IPS-18c (cell line): ENCODE data around the gene SSR4.
"Not testable (repeated sequence)": the region's sequence is repeated elsewhere in the genome, so short reads cannot be mapped to it uniquely, and the experiment has no call there.

ENCODE experiments used
- H3K4me3 ChIP-seq: 2 replicates; pipeline ENCODE4 v1.7.0; 2013; ENCODE audit warnings: low read depth, mild to moderate bottlenecking, low read length, moderate library complexity; ENCODE audit not compliant: insufficient read depth
- H3K9me3 ChIP-seq: one replicate; pipeline ENCODE4 v1.6.1; 2013; ENCODE audit warnings: mild to moderate bottlenecking, low read length, moderate library complexity; ENCODE audit not compliant: control insufficient read depth, insufficient read depth

Gene SSR4

DNA sequence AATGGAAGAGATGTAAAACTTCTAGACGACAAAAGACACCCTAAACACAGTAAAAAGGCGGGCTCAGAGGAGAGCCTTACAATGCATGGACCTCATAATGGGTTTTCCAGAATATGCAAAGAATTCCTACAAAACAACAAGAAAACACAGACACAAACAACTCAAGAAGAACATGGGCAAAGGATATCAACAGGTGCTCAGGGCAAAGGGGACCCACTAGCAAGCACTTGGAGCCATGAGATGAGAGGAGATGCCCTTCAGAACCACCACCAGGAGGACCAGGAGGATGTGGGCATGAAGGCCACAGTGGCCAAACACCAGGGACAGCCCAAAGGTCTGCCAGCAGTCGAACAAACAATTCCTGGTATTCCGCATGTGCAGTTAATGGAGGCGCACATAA lies 18.7 kb downstream of the SSR4 start:
- peaks cover 2% of the 10 kb centered on the region for H3K9me3 ChIP-seq
- H3K4me3 ChIP-seq, result no peak overlapping the region

DNA sequence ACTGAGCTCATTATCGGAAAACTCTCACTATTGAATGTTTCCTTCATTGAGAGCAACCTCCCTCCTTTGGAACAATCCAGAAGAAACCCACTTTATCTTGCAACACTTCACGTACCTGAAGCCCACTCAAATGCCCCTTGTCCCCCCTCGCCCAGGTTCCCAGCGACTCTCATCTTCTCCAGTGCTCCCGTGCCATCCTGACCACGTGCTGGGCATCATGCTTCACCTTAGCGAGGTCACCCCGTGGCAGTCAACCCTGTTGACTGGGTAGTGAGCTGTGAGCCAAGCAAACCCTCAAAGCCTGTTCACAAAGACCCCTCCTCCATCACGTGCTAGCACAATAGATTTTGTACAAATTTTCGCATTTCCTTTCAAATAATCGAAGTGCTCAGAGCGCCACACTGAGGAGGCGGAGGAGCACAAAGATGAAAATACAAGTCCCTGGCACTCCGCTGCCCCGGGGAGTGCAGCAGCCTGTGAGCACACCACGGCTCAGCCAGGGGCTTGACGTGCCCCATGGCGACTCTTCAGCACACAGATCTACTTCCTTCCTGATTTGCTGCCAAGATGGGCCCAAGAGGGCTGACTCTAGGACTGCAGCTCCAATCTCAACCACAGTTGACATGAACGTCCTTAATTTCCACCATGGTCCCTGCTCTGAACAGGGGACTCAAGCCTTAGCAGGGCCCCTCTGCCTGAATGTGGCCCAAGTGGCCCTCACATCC lies 20.3 kb downstream of the SSR4 start:
- H3K4me3 ChIP-seq, result no peak overlapping the region
- H3K9me3 ChIP-seq, result peaks cover 2% of the 10 kb centered on the region

DNA sequence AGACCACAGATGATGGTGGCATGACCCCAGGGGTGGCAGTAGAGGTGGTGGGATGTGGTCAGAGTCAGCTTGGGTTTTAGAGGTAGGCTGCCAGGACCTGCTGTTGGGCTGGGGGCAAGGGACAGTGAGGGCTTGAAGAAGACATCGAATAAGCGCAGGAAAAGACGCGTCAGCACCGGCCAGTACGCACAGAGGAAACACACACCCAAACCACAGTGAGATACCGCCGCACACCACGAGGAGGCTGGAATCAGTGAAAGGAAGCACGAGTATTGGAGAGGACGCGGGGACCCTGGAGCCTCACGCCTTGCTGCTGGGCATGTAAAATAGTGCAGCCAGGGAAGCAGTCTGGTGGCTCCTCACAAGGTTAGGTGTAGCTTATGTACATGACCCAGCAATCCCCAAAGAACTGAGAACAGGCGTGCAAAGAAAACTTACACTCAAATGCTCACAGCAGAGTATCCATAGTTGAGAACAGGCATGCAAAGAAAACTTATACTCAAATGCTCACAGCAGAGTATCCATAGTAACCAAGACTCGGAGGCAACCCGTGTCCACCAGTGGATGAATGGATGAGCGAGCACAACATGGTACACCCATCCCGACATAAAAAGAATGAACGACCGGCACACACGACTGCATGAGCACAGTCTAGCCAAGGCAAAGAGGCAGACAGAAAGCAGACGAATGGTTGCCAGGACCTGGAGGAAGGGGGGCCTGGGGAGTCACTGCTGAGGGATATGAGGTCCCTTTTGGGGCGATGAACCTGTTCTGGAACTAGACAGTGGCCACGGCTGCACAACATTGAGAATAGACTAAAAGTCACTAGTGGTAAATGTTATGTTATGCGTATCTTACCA lies 22.6 kb downstream of the SSR4 start:
- peaks cover 2% of the 10 kb centered on the region for H3K9me3 ChIP-seq

DNA sequence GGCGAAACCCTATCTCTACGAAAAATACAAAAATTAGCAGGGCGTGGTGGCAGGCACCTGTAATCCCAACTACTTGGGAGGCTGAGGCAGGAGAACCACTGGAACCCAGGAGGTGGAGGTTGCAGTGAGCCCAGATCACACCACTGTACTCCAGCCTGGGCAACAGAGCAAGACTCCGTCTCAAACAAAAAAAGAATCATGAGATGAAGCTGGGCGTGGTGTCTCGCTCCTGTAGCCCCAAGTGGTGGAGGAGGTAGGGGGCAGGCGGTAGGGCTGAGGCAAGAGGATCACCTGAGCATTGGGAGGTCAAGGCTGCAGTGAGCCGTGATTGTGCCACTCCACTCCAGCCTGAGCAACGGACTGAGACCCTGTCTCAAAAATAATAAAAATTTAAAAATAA lies 23.6 kb downstream of the SSR4 start:
- not testable (repeated sequence) for H3K4me3 ChIP-seq, H3K9me3 ChIP-seq

More for the DNA sequence above, 22.6 kb downstream of the SSR4 start:
- H3K4me3 ChIP-seq, result no peak overlapping the region

DNA sequence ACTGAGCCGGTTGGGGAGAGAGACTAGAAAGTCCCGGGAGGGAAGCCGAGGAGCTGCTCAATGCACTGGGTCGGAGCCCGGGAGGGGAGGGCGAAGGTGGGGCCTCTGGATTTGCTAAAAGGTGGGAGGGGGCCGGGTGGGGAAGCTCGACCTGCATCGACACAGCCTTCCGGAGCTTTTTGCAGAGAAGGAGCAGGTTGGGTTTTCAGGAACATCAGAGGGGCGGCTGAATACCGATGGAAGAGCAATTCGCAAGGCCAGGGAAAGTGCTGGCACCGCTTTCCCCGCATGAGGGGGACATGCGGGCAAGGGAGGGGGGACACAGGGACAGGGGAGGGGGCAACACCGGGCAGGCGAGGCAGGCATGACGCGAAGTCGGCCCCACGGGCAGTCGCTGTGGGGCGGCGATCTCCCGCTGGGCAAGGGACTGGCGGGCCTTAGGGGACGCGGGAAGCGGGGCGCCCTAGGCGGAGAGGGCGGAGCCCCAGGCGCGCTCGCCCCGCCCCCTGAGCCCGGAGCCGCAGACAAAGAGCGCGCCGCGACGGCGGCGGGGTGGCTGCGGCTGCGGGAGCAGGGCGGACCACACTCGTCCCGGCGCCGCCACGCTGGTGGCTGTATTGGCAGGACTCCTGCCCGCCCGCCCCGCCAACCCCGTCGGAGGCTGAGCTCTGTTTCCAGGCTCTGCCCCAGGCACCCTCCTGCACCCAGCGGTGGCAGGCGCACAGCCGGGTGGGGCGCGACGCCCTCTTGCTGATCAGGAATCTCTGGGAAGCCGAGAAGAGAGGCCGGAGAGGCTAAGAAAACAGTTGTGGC lies 24.3 kb downstream of the SSR4 start:
- peaks cover 9% of the 10 kb centered on the region for H3K9me3 ChIP-seq
- peak overlapping the region; percentile 46 for H3K4me3 ChIP-seq

DNA sequence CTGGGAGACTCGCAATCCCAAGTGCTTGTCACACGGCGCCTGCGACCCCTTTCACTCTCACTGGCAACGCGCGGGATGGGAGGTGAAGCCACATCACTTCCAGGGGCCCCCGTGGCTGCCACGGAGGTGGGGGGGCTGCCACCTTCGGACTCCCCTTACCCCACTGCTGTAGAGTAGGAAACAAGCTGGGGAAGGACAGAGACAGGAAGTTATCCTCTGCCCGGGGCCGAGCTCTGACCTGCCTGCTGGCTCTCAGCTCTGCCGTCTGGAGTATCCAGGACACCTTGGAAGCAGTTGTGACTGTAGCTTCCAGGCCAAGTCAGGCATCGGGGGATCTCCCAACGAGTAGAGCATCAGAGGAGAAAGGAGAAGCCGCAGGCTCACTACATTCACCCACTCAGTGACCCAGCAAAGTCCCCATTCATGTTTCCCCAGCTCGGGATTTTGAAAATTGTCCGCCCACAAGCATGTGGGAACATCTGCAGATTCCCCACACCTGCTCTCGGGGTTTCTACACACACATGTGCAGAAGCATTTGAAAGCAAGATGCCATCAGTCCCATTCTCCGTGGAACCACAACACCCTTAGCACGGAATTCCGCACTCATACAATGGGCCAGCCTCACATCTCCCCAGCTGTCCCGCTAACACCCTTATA lies 25.0 kb downstream of the SSR4 start:
- Histone ChIP-seq H3K4me3 (peak overlapping the region; percentile 26), H3K9me3 (peaks cover 10% of the 10 kb centered on the region)

DNA sequence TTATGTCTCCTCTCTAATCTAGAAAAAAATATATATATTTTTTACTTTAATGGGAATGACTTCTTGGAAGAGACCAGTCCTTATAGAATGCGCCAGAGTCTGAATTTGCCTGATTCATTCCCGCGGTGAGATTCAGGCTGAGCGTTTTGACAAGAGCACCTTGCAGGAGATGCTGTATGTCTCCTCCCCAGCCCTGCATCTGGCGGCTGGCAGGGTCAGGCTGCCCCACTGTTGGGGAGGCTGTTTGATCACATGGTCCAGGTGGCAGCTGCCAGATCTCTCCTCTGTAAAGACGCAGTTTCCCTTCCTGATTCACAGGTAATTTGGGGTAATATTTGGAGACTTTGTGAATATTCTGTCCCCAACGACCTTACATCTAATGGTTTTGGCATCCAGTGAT lies 26.1 kb downstream of the SSR4 start:
- H3K4me3 ChIP-seq, result no peak overlapping the region
- H3K9me3 ChIP-seq, result peaks cover 12% of the 10 kb centered on the region

DNA sequence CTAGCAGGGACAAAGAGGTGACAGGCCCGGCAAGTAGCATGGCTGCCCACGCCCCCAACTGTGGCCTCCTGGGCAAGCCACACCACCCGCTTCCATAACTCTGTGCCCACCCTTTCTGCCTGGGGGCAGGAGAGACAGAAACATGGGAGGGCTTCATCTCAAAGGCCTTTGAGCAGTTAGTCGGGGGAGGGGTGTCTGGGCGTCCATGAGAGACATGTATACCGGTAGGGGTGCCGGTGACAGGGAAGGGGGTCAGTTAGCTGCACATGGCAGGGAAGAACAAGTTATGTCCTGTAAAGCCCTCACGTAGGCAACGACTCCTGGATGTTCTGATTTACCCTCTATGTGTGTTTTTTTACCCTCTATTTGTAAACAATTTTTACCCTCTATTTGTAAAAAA lies 26.6 kb downstream of the SSR4 start:
- H3K4me3 ChIP-seq, result no peak overlapping the region

DNA sequence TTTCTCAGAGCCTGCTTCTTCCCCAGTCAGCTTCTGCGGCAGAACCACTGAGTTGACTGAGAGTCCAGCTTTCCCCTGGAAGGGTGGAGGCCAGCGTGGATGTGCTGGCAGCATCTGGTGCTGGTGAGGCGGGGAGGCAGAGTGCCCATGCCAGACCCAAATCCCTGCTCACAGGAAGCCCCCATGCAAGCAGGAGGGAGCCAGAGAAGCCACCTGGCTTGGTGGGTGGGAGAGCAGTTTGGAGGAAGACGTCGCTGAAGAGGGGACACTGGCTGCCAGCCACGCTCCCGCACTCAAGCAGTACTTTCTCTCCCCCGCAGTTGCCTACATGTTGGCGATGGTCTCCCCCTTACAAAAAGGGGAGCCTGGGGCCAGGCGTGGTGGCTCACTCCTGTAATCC lies 29.9 kb downstream of the SSR4 start:
- H3K4me3 ChIP-seq, result no peak overlapping the region
- H3K9me3 ChIP-seq, result peaks cover 14% of the 10 kb centered on the region

More for the DNA sequence above, 26.6 kb downstream of the SSR4 start:
- peaks cover 14% of the 10 kb centered on the region for H3K9me3 ChIP-seq

DNA sequence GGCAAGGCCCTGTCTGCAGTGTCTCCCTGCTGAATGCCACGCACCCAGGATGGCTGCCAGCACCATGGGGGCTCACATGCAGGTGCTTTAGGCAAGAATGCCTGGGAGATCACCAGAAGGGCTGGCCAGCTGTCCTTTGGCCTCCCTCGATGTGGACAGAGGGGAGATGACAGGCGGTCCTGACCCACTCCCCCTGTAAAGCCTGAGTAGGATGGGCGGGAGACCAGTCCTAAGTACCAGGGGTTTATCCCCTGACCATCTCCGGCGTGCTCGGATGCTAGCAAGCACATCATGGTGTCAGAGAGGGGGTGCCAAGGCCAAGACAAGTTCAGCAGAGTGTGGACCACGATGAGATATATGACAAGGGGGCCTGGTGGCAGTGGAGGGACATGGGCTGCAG lies 30.6 kb downstream of the SSR4 start:
- Histone ChIP-seq H3K9me3 (peaks cover 14% of the 10 kb centered on the region), H3K4me3 (no peak overlapping the region)

DNA sequence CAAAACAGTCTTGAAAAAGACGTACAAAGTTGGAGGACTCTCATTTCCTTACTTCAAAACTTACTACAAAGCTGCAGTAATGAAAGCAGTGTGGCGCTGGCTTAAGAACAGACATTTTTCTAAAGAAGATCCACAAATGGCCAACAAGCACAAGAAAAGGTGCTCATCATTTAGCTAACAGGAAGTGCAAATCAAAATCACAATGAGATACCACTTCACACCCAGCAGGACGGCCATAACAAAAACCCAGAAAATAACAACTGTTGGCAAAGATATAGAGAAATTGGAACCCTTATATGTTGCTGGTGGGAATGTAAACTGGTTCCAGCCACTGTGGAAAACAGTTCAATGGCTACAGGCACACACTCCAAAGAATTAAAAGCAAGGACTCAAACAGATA lies 32.5 kb downstream of the SSR4 start:
- Histone ChIP-seq H3K4me3 (no peak overlapping the region), H3K9me3 (peaks cover 16% of the 10 kb centered on the region)

DNA sequence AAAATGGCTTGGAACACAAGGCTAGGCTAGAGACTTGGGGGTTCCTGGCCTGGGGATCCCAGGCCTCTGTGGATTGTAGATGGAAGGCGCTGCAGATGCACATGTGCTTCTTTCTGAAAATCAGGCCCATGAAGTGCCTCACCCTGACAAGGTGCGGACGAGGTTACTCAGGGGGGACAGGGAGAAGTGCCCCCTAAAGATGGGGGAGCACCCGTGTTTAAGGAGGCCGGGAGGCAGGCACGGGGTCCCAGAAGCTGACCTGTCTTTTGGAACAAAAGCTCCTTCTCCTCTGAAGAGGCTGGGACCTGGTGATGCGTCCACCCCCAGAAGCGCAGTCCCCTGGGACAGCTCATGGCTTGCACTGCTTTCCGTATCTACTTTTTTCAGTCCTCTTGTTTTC lies 33.4 kb downstream of the SSR4 start:
- peaks cover 17% of the 10 kb centered on the region for H3K9me3 ChIP-seq
- peak overlapping the region; percentile 46; the same call in 1 of the 2 replicates for H3K4me3 ChIP-seq

DNA sequence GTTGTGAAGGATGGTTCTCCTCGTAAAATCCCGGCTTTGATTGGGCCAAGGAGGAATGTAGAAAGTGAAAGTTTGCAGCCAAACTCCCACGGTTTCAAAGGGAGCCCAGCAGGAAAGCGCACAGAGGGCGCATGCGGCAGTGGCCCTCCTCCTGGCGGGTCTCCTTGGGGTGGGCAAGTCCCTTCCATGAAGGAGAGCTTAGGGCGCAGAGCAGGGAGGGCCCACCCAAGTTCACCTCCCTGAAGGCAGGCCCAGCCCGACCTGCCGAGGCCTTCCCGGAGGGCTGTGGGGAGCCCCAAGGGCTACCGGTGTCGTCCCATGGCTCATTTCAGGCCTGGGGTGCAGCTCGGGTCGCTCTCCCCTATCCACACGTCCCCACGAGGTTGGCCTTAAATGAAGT lies 33.8 kb downstream of the SSR4 start:
- H3K4me3 ChIP-seq, result peak overlapping the region; percentile 46
- H3K9me3 ChIP-seq, result peaks cover 19% of the 10 kb centered on the region

DNA sequence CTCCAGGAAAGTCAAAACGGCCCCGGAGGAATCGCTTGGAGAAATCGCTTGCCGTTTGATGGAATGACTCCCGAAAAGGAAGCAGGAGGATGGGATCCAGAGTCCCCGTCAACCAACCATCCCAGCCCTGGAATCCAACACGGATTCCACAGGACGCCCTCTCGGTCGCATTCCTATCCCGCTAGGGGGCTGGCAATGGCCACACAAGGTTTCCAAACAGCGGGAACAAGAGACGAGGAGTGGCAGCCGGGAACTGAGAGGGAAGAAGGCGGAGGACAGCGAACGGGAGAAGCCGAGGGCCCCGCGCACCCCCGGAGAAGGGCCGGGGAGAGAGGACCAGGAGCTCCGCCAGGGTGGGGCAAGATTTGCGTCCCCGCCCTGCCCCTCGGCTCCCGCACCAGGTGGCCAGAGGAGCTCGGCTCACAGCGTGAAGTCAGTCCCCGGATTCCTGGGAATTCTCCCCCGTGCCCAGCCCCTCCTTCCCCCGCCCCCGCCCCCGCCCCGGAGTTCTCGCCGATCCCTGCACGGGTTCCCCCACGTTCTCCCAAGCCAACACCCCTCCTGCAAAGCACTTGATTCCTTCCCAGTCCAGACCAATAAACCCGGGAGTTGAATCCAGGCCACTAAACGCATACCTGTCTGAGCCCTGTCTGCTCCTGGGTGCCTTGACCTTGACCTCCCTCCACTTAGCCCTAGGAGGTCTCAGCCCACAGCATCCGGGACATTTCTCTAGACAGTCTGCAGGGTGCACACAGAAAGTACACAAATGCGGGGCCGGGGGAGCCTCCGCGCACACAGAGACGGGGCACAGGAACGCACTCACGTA lies 34.5 kb downstream of the SSR4 start:
- Histone ChIP-seq H3K9me3 (peaks cover 16% of the 10 kb centered on the region), H3K4me3 (peak overlapping the region; percentile 59)

DNA sequence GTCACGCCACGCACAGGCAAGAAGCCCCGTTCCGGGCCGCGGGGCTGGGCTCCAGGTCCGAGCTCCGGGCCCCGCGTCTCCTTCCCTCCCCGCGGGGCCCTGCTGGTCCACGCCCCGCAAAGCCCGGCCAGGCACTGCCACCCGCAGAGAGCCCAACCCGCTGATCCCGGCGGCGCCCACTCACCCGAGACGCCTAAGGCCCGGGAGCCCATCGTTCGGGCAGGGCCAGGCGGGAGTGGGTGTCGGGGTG lies 35.0 kb downstream of the SSR4 start:
- Histone ChIP-seq H3K9me3 (peaks cover 16% of the 10 kb centered on the region), H3K4me3 (peak overlapping the region; percentile 59)

DNA sequence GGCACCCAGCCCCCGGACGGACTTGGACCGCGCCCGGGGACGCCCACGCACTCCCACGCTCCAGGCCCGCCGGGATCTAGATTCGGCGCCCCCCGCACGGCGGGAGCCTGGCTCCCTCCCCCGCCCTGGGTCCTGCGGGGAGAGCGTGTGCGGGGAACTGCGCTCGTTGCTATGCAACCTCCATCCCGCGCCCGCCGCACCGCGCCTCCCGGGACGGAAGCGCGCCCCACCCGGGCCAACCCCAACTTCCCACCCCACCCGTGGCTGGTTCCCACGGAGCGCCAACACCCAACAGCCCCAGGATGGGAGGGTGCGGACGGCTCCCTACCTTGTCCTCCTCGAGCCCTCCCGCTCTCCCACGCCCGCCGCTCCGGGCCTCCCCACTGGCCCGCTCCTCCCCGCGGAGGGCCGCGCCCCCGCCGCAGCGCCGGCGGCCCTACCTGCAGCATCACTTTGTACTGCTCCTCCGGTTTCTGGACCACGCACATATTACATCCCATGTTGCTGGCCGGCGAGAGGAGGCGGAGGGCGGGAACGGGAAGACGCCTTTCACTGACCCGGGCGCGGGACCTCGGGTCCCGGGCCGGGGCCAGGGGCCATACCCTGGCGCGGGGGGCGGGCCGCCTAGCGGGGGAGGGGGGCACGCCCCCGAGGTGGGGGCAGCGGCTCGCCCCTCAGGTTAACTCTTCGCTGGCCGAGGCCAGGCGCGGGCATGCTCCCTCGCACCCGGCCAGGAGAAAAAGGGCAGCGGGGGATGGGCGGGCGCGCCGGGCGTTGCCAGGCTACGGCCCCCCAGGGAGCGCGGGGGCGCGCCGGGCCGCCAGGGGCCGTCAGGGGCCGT lies 35.6 kb downstream of the SSR4 start, which contains the start of gene PDZD4:
Gene PDZD4, minus strand, starts transcription at position 746 of the 841 bp plus-strand sequence. Its CDS starts 246 bp downstream, at position 500.
- Histone ChIP-seq H3K9me3 (peaks cover 16% of the 10 kb centered on the region), H3K4me3 (peak within 1 kb of the TSS; percentile 59)
